SK-N-SH (cell line): ENCODE results near the gene ZSCAN16. TPM values are rescaled to one million over a fixed set of nuclear protein-coding genes. Genes with fewer than 3 reads are reported as not detected.

Experiments
- CTCF ChIA-PET: fragments of 300-600, 350-600 bp; formaldehyde crosslinking; extraction: SDS; loops from one replicate; lab custom pipeline; 2021; lab: Yijun Ruan, JAX
- POLR2A ChIA-PET: fragments of 350-600 bp; sonication (Branson Sonifier 250); formaldehyde crosslinking; extraction: SDS; loops from one replicate; lab custom pipeline; 2020; ENCODE audit warnings: antibody characterized with exemption, inconsistent platforms; lab: Yijun Ruan, JAX
- DNase-seq: peaks from one replicate; pipeline ENCODE4 v3.0.0; 2012
- H2AFZ ChIP-seq: fragments of 200-600 bp; sonication (generic); 2 replicates; pipeline ENCODE4 v1.8.1; 2016; ENCODE audit warnings: antibody characterized with exemption, mild to moderate bottlenecking, low read depth
- H3F3A ChIP-seq: fragments of 200-600 bp; sonication (generic); replicated peaks from 2 replicates; pipeline ENCODE3; 2016; ENCODE audit warnings: antibody characterized with exemption, mild to moderate bottlenecking; ENCODE audit not compliant: insufficient read depth
- H3K27ac ChIP-seq, 2 experiments: fragments of 200-500 bp in 1 of 2; fragments of 200-600 bp in 1 of 2; sonication (Bioruptor generic) in 1 of 2; sonication (generic), shearing (Covaris generic) in 1 of 2; 2 replicates each; pipeline versions ENCODE4 v1.5.1 to v1.6.1; 2014 to 2016; ENCODE audit warnings: low read depth in 2 of 2, inconsistent platforms in 1 of 2, low read length in 1 of 2, mild to moderate bottlenecking in 1 of 2, mixed read lengths in 1 of 2
- H3K27me3 ChIP-seq: fragments of 200-600 bp; sonication (generic), shearing (Covaris generic); 2 replicates; pipeline ENCODE4 v1.6.1; 2016; ENCODE audit warnings: mixed run types; ENCODE audit not compliant: insufficient read depth
- H3K36me3 ChIP-seq, 2 experiments: fragments of 200-500 bp in 1 of 2; fragments of 200-600 bp in 1 of 2; sonication (Bioruptor generic) in 1 of 2; sonication (generic) in 1 of 2; replicated peaks in 1 of 2; 2 replicates each; pipeline versions ENCODE3 to v1.5.1; 2014 to 2016; ENCODE audit warnings: low read length in 1 of 2, mild to moderate bottlenecking in 1 of 2; ENCODE audit not compliant: insufficient read depth in 2 of 2, control insufficient read depth in 1 of 2
- H3K4me1 ChIP-seq, 2 experiments: fragments of 200-500 bp in 1 of 2; fragments of 200-600 bp in 1 of 2; sonication (Bioruptor generic) in 1 of 2; sonication (generic), shearing (Covaris generic) in 1 of 2; 2 replicates each; pipeline versions ENCODE4 v1.5.1 to v1.6.1; 2014 to 2016; ENCODE audit warnings: low read depth in 1 of 2, low read length in 1 of 2, mixed run types in 1 of 2; ENCODE audit not compliant: insufficient read depth in 2 of 2, control insufficient read depth in 1 of 2
- H3K4me2 ChIP-seq: fragments of 200-600 bp; sonication (generic), shearing (Covaris generic); 2 replicates; pipeline ENCODE4 v1.6.1; 2017; ENCODE audit warnings: mixed run types
- H3K4me3 ChIP-seq, 2 experiments: fragments of 200-500 bp in 1 of 2; fragments of 200-600 bp in 1 of 2; sonication (Bioruptor generic) in 1 of 2; sonication (generic), shearing (Covaris generic) in 1 of 2; 2 replicates each; pipeline versions ENCODE4 v1.5.1 to v1.8.1; 2014 to 2016; ENCODE audit warnings: low read depth in 2 of 2, inconsistent platforms in 1 of 2, low read length in 1 of 2, mild to moderate bottlenecking in 1 of 2, mixed read lengths in 1 of 2, moderate library complexity in 1 of 2
- H3K79me2 ChIP-seq: fragments of 200-600 bp; sonication (generic); 2 replicates; pipeline ENCODE4 v1.8.1; 2017; ENCODE audit warnings: mild to moderate bottlenecking; ENCODE audit not compliant: insufficient read depth
- H3K9ac ChIP-seq: fragments of 200-600 bp; sonication (generic); 2 replicates; pipeline ENCODE4 v1.6.1; 2017; ENCODE audit warnings: mixed run types
- H3K9me2 ChIP-seq: fragments of 200-600 bp; sonication (generic); 2 replicates; pipeline ENCODE4 v1.6.1; 2017; ENCODE audit warnings: mixed run types
- H3K9me3 ChIP-seq: fragments of 200-600 bp; sonication (generic); 2 replicates; pipeline ENCODE4 v1.6.1; 2017; ENCODE audit warnings: mixed run types, mild to moderate bottlenecking, moderate library complexity
- H4K20me1 ChIP-seq: fragments of 200-600 bp; sonication (generic); 2 replicates; pipeline ENCODE4 v1.6.1; 2017; ENCODE audit warnings: mild to moderate bottlenecking, mixed run types; ENCODE audit not compliant: insufficient read depth
- CHD2 ChIP-seq: fragments of 150-350 bp; IDR thresholded peaks from 2 replicates; pipeline ENCODE4 v1.6.1; 2018; ENCODE audit warnings: low read length; ENCODE audit not compliant: partially characterized antibody
- ELF1 ChIP-seq: IDR thresholded peaks from 2 replicates; pipeline ENCODE4 v1.4.0; 2012
- EZH2phosphoT487 ChIP-seq: fragments of 200-600 bp; sonication (generic); IDR thresholded peaks from 2 replicates; pipeline ENCODE4 v1.6.1; 2017; ENCODE audit warnings: low read depth, mixed run types, mild to moderate bottlenecking, antibody characterized with exemption, moderate library complexity, borderline replicate concordance
- FOSL2 ChIP-seq: IDR thresholded peaks from 2 replicates; pipeline ENCODE4 v1.4.0; 2012; ENCODE audit warnings: low read depth, mild to moderate bottlenecking, moderate library complexity, borderline replicate concordance
- FOXJ3 ChIP-seq: sonication (generic); formaldehyde crosslinking; IDR thresholded peaks from 2 replicates; pipeline ENCODE4 v1.5.1; 2020; ENCODE audit warnings: mild to moderate bottlenecking, missing genetic modification reagents
- GATA2 ChIP-seq: sonication (generic); formaldehyde crosslinking; IDR thresholded peaks from 2 replicates; pipeline ENCODE4 v1.5.0; 2020; ENCODE audit warnings: mild to moderate bottlenecking, missing genetic modification reagents
- MEF2A ChIP-seq: IDR thresholded peaks from 2 replicates; pipeline ENCODE4 v1.4.0; 2012; ENCODE audit warnings: low read depth, borderline replicate concordance
- NFIC ChIP-seq: IDR thresholded peaks from 2 replicates; pipeline ENCODE4 v1.4.0; 2012; ENCODE audit warnings: borderline replicate concordance
- POLR2AphosphoS5 ChIP-seq: IDR thresholded peaks from 2 replicates; pipeline ENCODE4 v1.6.1; 2012; ENCODE audit warnings: low read depth, low read length
- RAD21 ChIP-seq: IDR thresholded peaks from 2 replicates; pipeline ENCODE4 v1.6.1; 2012; ENCODE audit warnings: mild to moderate bottlenecking, low read length
- SIN3A ChIP-seq: IDR thresholded peaks from 2 replicates; pipeline ENCODE4 v1.6.1; 2012; ENCODE audit warnings: low read depth, mild to moderate bottlenecking, low read length, moderate library complexity, borderline replicate concordance
- SMC3 ChIP-seq: IDR thresholded peaks from 2 replicates; pipeline ENCODE4 v1.6.1; 2012; ENCODE audit warnings: low read depth, low read length, improper control_type of control experiment
- TEAD4 ChIP-seq: IDR thresholded peaks from 2 replicates; pipeline ENCODE4 v1.4.0; 2012; ENCODE audit warnings: mild to moderate bottlenecking, borderline replicate concordance; ENCODE audit not compliant: insufficient read depth
- ZBTB33 ChIP-seq: IDR thresholded peaks from 2 replicates; pipeline ENCODE4 v1.4.0; 2012; ENCODE audit warnings: low read depth, borderline replicate concordance
- WGBS: methylation state at CpG from one replicate; pipeline ENCODE4 v1.1.6; 2017; ENCODE audit warnings: low lambda C conversion rate; 5-methylcytosine and 5-hydroxymethylcytosine counted together
- polyA plus RNA-seq, 3 experiments: library from polyadenylated mRNA; depleted of rRNA; stranded (reverse); fragments of >200 nt; gene quantifications; 2 replicates each; pipeline ENCODE4 v1.2.3, GENCODE V29; 2012
- TF ChIP-seq, protein P1 (sequence below): fragments of 150-350 bp; IDR thresholded peaks from 2 replicates; pipeline ENCODE4 v1.6.1; 2016; ENCODE audit warnings: mild to moderate bottlenecking, low read depth, low read length
- TF ChIP-seq, protein P2 (sequence below): IDR thresholded peaks from 2 replicates; pipeline ENCODE4 v1.6.1; 2012; ENCODE audit warnings: mild to moderate bottlenecking, low read depth, low read length, moderate library complexity
- TF ChIP-seq, protein P3 (sequence below): IDR thresholded peaks from 2 replicates; pipeline ENCODE4 v1.4.0; 2012; ENCODE audit warnings: low read depth, borderline replicate concordance
- TF ChIP-seq, protein P4 (sequence below): IDR thresholded peaks from 2 replicates; pipeline ENCODE4; 2012
- TF ChIP-seq, protein P5 (sequence below): IDR thresholded peaks from 2 replicates; pipeline ENCODE4 v1.4.0; 2012; ENCODE audit warnings: low read depth

ZSCAN16 gene
- polyA plus RNA-seq, 1 of the 3 experiments (the other 2 are of a cell fraction), result 3.7 TPM

GRCh38 chr6:28158318-28158717, 33.9 kb downstream of the ZSCAN16 start:
- Histone ChIP-seq H3K4me3 (no peak overlapping the region), H3K9me3 (no peaks in the 10 kb centered on the region), H3K9ac (no peak overlapping the region), H3F3A (peaks cover 11% of the 10 kb centered on the region), H3K9me2 (no peaks in the 10 kb centered on the region), H4K20me1 (no peaks in the 10 kb centered on the region), H3K27ac (no peak overlapping the region), H3K27me3 (no peaks in the 10 kb centered on the region), H3K36me3 (peaks cover 53 to 58% of the 10 kb centered on the region in 2 experiments), H3K4me1 (peaks cover 0 to 6% of the 10 kb centered on the region in 2 experiments; a peak in 1 of 4 replicates), H3K4me2 (no peak overlapping the region), H3K79me2 (no peaks in the 10 kb centered on the region), H2AFZ (no peak overlapping the region)
- ChIA-PET CTCF (no interaction called here), POLR2A (interaction anchor here (1.6 kb wide), 1 partner anchor 17 kb away, joined by 6 read pairs; the partner anchor contains the start of gene ZKSCAN8)
- TF ChIP-seq ELF1 (no peak), CHD2 (no peak), NFIC (no peak), TEAD4 (no peak), POLR2AphosphoS5 (no peak), RAD21 (no peak), FOSL2 (no peak), ZBTB33 (no peak), SMC3 (no peak), SIN3A (no peak), GATA2 (CRISPR knock-in tag) (no peak), EZH2phosphoT487 (no peak), MEF2A (no peak), FOXJ3 (CRISPR knock-in tag) (no peak)
- TF ChIP-seq, protein P1, sequence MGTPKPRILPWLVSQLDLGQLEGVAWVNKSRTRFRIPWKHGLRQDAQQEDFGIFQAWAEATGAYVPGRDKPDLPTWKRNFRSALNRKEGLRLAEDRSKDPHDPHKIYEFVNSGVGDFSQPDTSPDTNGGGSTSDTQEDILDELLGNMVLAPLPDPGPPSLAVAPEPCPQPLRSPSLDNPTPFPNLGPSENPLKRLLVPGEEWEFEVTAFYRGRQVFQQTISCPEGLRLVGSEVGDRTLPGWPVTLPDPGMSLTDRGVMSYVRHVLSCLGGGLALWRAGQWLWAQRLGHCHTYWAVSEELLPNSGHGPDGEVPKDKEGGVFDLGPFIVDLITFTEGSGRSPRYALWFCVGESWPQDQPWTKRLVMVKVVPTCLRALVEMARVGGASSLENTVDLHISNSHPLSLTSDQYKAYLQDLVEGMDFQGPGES, result no peak
- TF ChIP-seq, protein P2, sequence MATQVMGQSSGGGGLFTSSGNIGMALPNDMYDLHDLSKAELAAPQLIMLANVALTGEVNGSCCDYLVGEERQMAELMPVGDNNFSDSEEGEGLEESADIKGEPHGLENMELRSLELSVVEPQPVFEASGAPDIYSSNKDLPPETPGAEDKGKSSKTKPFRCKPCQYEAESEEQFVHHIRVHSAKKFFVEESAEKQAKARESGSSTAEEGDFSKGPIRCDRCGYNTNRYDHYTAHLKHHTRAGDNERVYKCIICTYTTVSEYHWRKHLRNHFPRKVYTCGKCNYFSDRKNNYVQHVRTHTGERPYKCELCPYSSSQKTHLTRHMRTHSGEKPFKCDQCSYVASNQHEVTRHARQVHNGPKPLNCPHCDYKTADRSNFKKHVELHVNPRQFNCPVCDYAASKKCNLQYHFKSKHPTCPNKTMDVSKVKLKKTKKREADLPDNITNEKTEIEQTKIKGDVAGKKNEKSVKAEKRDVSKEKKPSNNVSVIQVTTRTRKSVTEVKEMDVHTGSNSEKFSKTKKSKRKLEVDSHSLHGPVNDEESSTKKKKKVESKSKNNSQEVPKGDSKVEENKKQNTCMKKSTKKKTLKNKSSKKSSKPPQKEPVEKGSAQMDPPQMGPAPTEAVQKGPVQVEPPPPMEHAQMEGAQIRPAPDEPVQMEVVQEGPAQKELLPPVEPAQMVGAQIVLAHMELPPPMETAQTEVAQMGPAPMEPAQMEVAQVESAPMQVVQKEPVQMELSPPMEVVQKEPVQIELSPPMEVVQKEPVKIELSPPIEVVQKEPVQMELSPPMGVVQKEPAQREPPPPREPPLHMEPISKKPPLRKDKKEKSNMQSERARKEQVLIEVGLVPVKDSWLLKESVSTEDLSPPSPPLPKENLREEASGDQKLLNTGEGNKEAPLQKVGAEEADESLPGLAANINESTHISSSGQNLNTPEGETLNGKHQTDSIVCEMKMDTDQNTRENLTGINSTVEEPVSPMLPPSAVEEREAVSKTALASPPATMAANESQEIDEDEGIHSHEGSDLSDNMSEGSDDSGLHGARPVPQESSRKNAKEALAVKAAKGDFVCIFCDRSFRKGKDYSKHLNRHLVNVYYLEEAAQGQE, result no peak
- TF ChIP-seq, protein P3, sequence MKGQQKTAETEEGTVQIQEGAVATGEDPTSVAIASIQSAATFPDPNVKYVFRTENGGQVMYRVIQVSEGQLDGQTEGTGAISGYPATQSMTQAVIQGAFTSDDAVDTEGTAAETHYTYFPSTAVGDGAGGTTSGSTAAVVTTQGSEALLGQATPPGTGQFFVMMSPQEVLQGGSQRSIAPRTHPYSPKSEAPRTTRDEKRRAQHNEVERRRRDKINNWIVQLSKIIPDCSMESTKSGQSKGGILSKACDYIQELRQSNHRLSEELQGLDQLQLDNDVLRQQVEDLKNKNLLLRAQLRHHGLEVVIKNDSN, result no peak
- TF ChIP-seq, protein P4, sequence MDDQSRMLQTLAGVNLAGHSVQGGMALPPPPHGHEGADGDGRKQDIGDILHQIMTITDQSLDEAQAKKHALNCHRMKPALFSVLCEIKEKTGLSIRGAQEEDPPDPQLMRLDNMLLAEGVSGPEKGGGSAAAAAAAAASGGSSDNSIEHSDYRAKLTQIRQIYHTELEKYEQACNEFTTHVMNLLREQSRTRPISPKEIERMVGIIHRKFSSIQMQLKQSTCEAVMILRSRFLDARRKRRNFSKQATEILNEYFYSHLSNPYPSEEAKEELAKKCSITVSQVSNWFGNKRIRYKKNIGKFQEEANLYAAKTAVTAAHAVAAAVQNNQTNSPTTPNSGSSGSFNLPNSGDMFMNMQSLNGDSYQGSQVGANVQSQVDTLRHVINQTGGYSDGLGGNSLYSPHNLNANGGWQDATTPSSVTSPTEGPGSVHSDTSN, result no peak
- TF ChIP-seq, protein P5, sequence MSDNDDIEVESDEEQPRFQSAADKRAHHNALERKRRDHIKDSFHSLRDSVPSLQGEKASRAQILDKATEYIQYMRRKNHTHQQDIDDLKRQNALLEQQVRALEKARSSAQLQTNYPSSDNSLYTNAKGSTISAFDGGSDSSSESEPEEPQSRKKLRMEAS, result no peak
- no peak for DNase-seq
- 94% methylated on average over 3 of the region's 3 CpGs for WGBS
